Right lobe of liver (tissue), 4 donors: Measurements from ENCODE around the gene DNMT3A.

ENCODE experiments used
- POLR2A ChIP-seq: fragments of 450-650 bp; IDR thresholded peaks from one replicate; pipeline ENCODE4 v1.6.1; 2017; ENCODE audit warnings: antibody characterized with exemption, mild to moderate bottlenecking
- TF ChIP-seq, protein P1 (sequence below), 4 donors: fragments of 200-600 bp in 3 of 4; fragments of 450-650 bp in 1 of 4; IDR thresholded peaks; one replicate each; pipeline versions ENCODE4 v1.5.1 to v1.8.0; 2016 to 2022; ENCODE audit warnings: antibody characterized with exemption in 4 of 4, mild to moderate bottlenecking in 2 of 4
- donor health status: DM: no; HTN: no; CAD: no.
- donor health status: DM: no; HTN: no; CAD: no.
- donor health status: DM: no; HTN: yes; CAD: no.

DNA sequence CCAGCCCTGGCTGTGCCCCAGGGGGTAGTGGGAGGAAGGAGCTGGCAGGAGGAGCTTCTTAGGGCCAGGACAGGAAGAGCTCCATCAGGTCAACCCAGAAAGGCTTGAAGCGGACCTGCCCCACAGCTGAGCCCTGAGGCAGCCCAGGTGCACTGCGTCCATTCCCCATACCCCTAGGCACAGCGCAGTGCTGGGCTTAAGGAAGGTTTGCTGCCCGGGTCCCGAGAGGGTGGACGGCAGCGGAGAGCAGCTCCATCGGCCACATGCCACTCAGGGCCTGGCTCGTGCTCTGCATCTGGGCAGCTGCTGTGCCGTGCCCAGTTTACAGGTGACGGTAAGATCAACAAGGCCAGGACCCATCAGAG, 26.4 kb downstream of the DNMT3A start:
- no peak for TF ChIP-seq POLR2A
- TF ChIP-seq, protein P1, sequence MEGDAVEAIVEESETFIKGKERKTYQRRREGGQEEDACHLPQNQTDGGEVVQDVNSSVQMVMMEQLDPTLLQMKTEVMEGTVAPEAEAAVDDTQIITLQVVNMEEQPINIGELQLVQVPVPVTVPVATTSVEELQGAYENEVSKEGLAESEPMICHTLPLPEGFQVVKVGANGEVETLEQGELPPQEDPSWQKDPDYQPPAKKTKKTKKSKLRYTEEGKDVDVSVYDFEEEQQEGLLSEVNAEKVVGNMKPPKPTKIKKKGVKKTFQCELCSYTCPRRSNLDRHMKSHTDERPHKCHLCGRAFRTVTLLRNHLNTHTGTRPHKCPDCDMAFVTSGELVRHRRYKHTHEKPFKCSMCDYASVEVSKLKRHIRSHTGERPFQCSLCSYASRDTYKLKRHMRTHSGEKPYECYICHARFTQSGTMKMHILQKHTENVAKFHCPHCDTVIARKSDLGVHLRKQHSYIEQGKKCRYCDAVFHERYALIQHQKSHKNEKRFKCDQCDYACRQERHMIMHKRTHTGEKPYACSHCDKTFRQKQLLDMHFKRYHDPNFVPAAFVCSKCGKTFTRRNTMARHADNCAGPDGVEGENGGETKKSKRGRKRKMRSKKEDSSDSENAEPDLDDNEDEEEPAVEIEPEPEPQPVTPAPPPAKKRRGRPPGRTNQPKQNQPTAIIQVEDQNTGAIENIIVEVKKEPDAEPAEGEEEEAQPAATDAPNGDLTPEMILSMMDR (IDR thresholded peaks at IDR 0.05), result no peak
